ENCODE results near the gene TANC1.

TANC1 gene

GRCh38 chr2:159204381-159205144 lies 236.1 kb downstream of the TANC1 start:
- DNase-seq: no peak

GRCh38 chr2:159206736-159207380 lies 238.4 kb downstream of the TANC1 start:
- no peak for DNase-seq

- DNase-seq: no peak
These were observed 240.0 kb downstream of the TANC1 start for GRCh38 chr2:159208438-159208837.

- DNase-seq: no peak
These were observed 241.2 kb downstream of the TANC1 start for GRCh38 chr2:159209341-159210306.

GRCh38 chr2:159211447-159212396 lies 243.3 kb downstream of the TANC1 start:
- no peak for DNase-seq

- no peak for DNase-seq
These were observed 244.9 kb downstream of the TANC1 start for GRCh38 chr2:159213296-159213695.

- DNase-seq: no peak
These were observed 246.0 kb downstream of the TANC1 start for GRCh38 chr2:159214325-159214865.

- no peak for DNase-seq
These were observed 246.7 kb downstream of the TANC1 start for GRCh38 chr2:159215116-159215515.

- DNase-seq: no peak
These were observed 249.2 kb downstream of the TANC1 start for GRCh38 chr2:159217676-159218075.

GRCh38 chr2:159218389-159218788 lies 249.9 kb downstream of the TANC1 start:
- DNase-seq: no peak

GRCh38 chr2:159219394-159219998 lies 251.1 kb downstream of the TANC1 start:
- no peak for DNase-seq

- no peak for DNase-seq
These were observed 255.8 kb downstream of the TANC1 start for GRCh38 chr2:159224061-159224813.

GRCh38 chr2:159225025-159226016 lies 256.9 kb downstream of the TANC1 start:
- DNase-seq: no peak

GRCh38 chr2:159226059-159226461 lies 257.6 kb downstream of the TANC1 start:
- DNase-seq: peak; percentile 87 to 93 (median 92)

- DNase-seq: no peak
These were observed 258.4 kb downstream of the TANC1 start for GRCh38 chr2:159226608-159227385.

GRCh38 chr2:159227467-159227866 lies 259.0 kb downstream of the TANC1 start:
- DNase-seq: no peak

- DNase-seq: no peak
These were observed 259.7 kb downstream of the TANC1 start for GRCh38 chr2:159228081-159228581.

- no peak for DNase-seq
These were observed 261.2 kb downstream of the TANC1 start for GRCh38 chr2:159229476-159230144.
